RWPE2 (cell line): ENCODE measurements around the gene MFAP5.
A peak's percentile ranks its signal among the peaks of the same experiment; 100 is the strongest.

Experiments
- ATAC-seq: fragments of 200-7000 bp; cut with Tn5 transposase; 3 replicates; pipeline ENCODE4 v1.9.1; 2021; ENCODE audit warnings: low read depth
- DNase-seq: peaks from one replicate; pipeline ENCODE4 v3.0.0-alpha.2; 2020; ENCODE audit warnings: low spot score
- H3K27ac ChIP-seq: fragments of 450-650 bp; 2 replicates; pipeline ENCODE4 v1.5.1; 2017; ENCODE audit warnings: mild to moderate bottlenecking; ENCODE audit not compliant: poor library complexity, severe bottlenecking
- H3K27me3 ChIP-seq: fragments of 250-450 bp; sonication (Bioruptor Pico); 2 replicates; pipeline ENCODE4 v1.5.1; 2021; ENCODE audit warnings: mild to moderate bottlenecking, moderate library complexity; ENCODE audit not compliant: insufficient read depth, poor library complexity, severe bottlenecking
- H3K36me3 ChIP-seq: fragments of 250-450 bp; sonication (Bioruptor Pico); 2 replicates; pipeline ENCODE4 v1.5.1; 2020; ENCODE audit warnings: low read depth, mild to moderate bottlenecking, moderate library complexity
- H3K4me1 ChIP-seq: fragments of 250-450 bp; sonication (Bioruptor Pico); 2 replicates; pipeline ENCODE4 v1.5.1; 2021; ENCODE audit warnings: mild to moderate bottlenecking, moderate library complexity; ENCODE audit not compliant: insufficient read depth, poor library complexity, severe bottlenecking
- H3K4me3 ChIP-seq: fragments of 250-450 bp; sonication (Bioruptor Pico); 2 replicates; pipeline ENCODE4 v1.5.1; 2021; ENCODE audit warnings: mild to moderate bottlenecking, moderate library complexity; ENCODE audit not compliant: severe bottlenecking
- H3K9me3 ChIP-seq: fragments of 250-450 bp; sonication (Bioruptor Pico); 2 replicates; pipeline ENCODE4 v1.5.1; 2021; ENCODE audit warnings: mild to moderate bottlenecking, moderate library complexity; ENCODE audit not compliant: severe bottlenecking
- CTCF ChIP-seq: fragments of 450-650 bp; IDR thresholded peaks from one replicate; pipeline ENCODE4 v1.5.1; 2017; ENCODE audit warnings: mild to moderate bottlenecking, moderate library complexity; ENCODE audit not compliant: poor library complexity, severe bottlenecking

The MFAP5 gene

GRCh38 chr12:8644345-8645248, 18.0 kb downstream of the MFAP5 start:
- no peak overlapping the region for H3K4me3 ChIP-seq
- no peak overlapping the region for H3K27ac ChIP-seq
- ATAC-seq: 0 out of 3 replicates have a peak, but pooled peaks have one; percentile 19

GRCh38 chr12:8642775-8643174, 19.9 kb downstream of the MFAP5 start:
- DNase-seq: no peak
- no peak overlapping the region for H3K4me3 ChIP-seq
- no peaks in the 10 kb centered on the region for H3K36me3 ChIP-seq
- no peak for TF ChIP-seq CTCF
- H3K9me3 ChIP-seq: no peaks in the 10 kb centered on the region
- no peak for ATAC-seq
- H3K27me3 ChIP-seq: no peaks in the 10 kb centered on the region
- no peaks in the 10 kb centered on the region for H3K4me1 ChIP-seq
- H3K27ac ChIP-seq: no peak overlapping the region

More at GRCh38 chr12:8644345-8645248, 18.0 kb downstream of the MFAP5 start:
- H3K9me3 ChIP-seq: no peaks in the 10 kb centered on the region
- H3K27me3 ChIP-seq: no peaks in the 10 kb centered on the region
- TF ChIP-seq CTCF: no peak
- H3K36me3 ChIP-seq: no peaks in the 10 kb centered on the region
- H3K4me1 ChIP-seq: no peaks in the 10 kb centered on the region
- DNase-seq: no peak

- Histone ChIP-seq H3K27me3 (no peaks in the 10 kb centered on the region), H3K4me1 (no peaks in the 10 kb centered on the region), H3K4me3 (no peak overlapping the region), H3K36me3 (no peaks in the 10 kb centered on the region), H3K27ac (no peak overlapping the region), H3K9me3 (no peaks in the 10 kb centered on the region)
- ATAC-seq: no peak
- no peak for DNase-seq
- TF ChIP-seq CTCF: no peak
Observed at GRCh38 chr12:8639936-8640335, 22.7 kb downstream of the MFAP5 start.

- TF ChIP-seq CTCF: no peak
Observed at GRCh38 chr12:8638951-8639350, 23.7 kb downstream of the MFAP5 start.

GRCh38 chr12:8637666-8638065, 25.0 kb downstream of the MFAP5 start:
- DNase-seq: no peak
- Histone ChIP-seq H3K4me1 (no peaks in the 10 kb centered on the region), H3K27me3 (no peaks in the 10 kb centered on the region), H3K9me3 (no peaks in the 10 kb centered on the region), H3K4me3 (no peak overlapping the region), H3K36me3 (no peaks in the 10 kb centered on the region), H3K27ac (no peak overlapping the region)
- ATAC-seq: no peak
- TF ChIP-seq CTCF: no peak

More at GRCh38 chr12:8638951-8639350, 23.7 kb downstream of the MFAP5 start:
- no peak overlapping the region for H3K4me3 ChIP-seq
- H3K27me3 ChIP-seq: no peaks in the 10 kb centered on the region
- no peaks in the 10 kb centered on the region for H3K36me3 ChIP-seq
- H3K9me3 ChIP-seq: no peaks in the 10 kb centered on the region
- H3K4me1 ChIP-seq: no peaks in the 10 kb centered on the region
- H3K27ac ChIP-seq: no peak overlapping the region
- ATAC-seq (no peak), DNase-seq (no peak)
